Kasumi-1 (cell line): ENCODE measurements around the gene FURIN.
A peak's percentile ranks its signal among the peaks of the same experiment; 100 is the strongest.
"Not testable (repeated sequence)": the region's sequence is repeated elsewhere in the genome, so short reads cannot be mapped to it uniquely, and the experiment has no call there.

Experiments
- DNase-seq, 2 experiments: peaks; one replicate each; lab custom pipeline; 2025; lab: John Stamatoyannopoulos, UW

The FURIN gene

DNA sequence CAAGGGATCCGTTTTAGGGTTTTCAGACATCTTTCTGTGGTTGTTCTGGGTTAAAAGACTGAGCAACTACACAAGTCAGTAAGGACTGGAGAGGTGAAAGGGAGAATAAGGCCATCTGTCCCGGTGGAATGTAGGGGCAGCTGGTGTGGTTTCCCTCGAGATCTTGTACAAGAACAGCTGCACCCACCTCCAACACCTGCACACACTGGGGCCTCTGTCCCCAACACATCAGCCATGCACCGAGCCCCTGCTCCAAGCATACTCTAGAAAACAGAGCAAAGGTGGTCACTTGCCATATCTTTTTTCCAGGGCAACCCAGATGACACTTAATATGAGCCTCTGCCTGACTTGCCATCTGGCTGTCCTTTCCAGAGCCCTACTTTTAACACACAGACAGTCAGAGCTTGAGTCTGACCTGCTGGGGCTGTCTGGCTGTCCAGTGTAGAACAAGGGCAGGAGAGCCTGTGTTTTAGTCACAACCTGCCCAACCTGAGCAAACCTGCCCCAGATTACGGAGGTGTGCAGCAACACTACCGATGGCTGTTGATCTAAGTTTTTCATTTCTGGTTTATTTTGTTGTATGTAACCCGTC is 46.9 kb downstream of the FURIN start:
- peak in 1 of 2 experiments; percentile 45 for DNase-seq

DNA sequence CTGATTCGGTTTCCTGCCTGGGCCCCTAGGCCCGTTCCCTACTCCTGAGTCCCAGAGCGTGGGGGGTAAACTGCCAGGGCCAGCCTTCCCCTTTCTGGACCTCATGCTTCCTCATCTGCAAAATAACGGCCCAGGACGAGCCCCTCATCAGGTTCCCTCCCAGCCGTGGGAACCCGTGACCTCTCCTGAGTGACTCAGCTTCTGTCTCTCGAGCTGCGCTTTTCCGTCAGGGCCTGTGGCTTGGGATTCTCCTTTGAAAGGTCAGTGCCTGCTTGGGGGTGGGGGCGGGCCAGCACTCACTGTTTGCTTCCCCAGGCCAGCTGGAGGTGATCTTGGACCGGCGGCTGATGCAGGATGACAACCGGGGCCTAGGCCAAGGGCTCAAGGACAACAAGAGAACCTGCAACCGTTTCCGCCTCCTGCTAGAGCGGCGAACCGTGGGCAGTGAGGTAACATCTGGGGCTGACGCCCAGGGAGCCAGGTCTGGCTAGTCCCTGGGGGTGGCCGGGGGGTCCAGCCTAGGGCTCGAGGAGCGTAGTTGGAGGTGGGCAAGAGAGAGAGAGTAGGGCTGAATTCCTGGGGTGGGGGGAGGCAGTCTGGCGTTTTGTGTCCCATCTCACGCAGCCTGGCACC is 47.5 kb downstream of the FURIN start:
- peak; percentile 92 to 94 for DNase-seq

DNA sequence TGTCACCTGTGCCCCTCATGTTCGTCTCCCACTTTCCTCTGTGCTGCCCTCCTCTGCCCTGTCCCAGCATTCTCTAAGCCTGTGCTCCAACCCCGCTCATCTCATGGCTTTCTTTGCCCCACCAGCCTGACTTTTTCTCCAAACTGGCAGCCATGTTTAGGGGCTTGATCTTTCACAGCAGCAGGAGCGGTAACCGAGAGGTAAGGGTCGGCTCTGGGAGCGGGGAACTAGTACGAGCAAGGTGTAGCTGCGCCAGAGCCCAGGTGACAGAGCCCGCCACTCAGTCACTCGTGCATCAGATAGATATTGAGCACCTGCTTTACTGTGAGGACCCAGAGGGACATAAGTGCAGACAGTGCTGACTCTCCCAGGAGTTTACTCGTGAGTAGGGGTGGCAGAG is 48.1 kb downstream of the FURIN start:
- no peak for DNase-seq

DNA sequence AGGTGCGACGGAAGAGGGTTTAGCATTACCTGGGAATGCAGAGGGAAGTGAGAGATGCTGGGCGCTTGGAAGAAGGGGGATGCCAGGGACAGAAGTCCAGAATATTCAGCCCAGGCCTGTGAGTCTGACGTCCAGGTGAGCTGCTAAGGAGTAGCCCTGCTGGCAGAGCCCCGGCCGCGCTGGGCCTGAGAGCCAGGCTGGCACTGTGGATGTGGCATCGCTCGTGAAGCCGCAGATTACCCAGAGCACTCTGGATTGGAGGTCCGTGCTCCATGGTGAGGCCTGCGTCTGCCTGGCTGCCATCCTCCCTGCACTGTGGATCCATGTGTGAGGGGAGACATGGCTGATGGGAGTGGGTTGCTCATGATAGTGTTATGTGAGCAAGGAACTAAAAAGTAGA is 49.2 kb downstream of the FURIN start:
- no peak for DNase-seq

DNA sequence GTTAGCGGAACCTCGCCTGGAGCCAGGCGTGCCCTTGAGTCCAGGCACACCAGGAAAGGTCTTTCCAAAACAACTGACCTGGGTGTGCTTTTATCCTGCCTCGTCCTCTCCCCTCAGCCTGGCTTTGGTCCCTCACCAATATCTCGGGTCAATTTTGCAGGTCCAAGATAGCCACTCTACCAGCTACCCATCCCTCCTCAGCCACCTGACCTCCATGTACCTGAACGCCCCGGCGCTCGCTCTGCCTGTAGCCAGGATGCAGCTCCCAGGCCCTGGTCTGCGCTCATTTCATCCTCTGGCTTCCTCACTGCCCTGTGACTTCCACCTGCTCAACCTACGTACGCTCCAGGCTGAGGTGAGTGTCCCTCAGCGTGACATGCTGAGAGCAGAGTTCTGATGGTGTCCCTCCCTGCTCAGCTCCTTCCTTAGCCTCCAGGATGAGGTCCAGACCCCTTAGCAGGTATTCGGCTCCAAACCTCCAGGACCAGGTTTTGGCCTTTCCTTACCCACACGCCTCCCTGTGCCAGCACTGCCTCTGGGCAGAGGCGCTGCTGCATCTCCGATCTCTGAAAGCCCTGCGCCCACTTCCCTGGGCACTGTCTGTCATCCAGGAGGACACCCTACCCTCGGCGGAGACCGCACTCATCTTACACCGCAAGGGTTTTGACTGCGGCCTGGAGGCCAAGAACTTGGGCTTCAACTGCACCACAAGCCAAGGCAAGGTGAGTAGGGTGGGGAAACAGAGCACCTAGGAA is 49.8 kb downstream of the FURIN start:
- DNase-seq = no peak

DNA sequence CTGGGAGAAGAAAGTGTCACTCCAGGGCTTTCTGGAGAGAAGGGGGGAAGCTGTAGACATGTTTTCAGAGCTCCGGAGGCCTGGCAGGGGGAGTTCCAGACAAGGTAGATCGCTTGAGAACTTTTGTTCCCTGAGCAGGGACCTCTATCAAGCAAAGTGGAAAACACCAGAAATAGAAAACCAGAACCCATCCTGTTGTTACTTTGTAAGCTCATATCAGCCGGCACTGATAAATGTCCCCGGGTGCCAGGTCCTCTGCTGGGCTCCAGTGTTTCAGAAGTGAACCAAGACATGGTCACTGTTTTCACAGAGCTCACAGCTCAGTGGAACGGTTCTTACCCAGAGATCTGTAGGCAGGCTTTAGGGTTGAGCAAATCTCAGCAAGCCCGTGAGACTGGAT is 50.4 kb downstream of the FURIN start:
- no peak for DNase-seq

DNA sequence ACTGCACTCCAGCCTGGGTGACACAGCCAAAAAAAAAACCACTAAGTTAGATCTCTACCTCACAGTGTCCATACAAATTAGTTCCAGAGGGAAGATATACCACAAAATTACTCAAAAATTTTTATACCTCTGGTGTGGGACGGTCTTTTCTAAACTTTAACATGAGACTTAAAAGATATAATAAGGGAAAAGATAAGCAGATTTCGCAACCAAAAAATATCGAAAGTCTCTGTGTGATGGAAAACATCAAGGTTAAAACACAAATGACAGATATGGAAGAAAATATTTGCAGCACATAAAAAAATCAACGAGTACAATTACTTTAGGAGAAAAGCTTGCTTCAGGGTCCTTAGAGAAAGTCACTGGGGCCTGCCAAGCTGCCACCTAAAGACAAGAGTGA is 53.5 kb downstream of the FURIN start:
- no peak for DNase-seq

DNA sequence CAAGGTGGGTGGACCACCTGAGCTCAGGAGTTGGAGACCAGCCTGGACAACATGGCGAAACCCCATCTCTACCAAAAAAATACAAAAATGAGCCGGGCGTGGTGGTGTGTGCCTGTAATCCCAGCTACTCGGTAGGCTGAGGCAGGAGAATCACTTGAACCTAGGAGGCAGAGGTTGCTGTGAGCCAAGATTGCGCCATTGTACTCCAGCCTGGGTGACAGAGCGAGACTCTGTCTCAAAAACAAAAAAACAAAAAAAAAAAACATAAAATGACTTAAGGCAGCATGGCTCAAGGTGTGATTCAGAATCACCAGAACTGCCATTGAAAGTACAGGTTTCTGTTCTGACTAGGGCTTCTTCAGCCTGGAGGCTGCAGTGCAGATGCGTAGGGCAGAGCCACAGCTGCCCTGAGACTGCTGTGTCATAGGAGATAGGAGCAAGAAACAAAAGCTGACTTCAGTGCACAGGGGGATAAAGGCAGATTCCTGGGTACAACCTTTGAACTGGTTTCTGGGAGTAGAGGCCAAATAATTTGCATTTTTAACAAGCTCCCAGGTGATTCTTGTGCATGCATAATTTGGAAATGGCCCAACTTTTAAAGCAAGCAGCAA is 54.4 kb downstream of the FURIN start:
- not testable (repeated sequence) for DNase-seq

DNA sequence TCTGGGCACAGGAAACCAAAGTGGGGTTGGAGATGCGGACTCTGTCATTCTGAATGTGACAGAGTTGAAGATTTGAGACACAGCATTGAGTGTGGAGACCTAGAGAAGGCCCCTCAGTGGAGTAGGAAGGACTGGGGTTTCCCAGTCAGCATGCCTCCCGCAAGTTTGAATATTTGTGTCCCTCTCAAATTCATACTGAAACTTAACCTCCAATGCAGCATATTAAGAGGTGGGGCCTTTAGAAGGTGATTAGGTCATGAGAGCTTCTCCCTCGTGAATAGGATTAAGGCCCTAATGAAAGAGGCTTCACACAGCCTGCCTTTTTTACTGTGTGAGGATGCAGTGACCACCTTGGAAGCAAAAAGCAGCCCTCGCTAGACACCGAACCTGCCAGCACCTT is 56.0 kb downstream of the FURIN start:
- no peak for DNase-seq

DNA sequence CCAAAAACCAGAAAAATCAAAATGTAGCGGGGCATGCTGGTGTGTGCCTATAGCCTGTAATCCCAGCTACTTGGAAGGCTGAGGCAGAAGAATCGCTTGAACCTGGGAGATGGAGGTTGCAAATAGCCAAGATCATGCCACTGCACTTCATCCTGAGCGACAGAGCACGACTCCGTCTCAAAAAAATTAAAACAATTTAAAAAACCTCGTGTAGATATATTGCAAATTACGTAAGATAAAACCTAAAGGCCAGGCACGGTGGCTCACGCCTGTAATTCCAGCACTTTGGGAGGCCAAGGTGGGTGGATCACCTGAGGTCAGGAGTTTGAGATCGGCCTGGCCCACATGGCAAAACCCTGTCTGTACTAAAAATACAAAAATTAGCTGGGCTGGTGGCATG is 58.4 kb downstream of the FURIN start:
- DNase-seq = not testable (repeated sequence)

DNA sequence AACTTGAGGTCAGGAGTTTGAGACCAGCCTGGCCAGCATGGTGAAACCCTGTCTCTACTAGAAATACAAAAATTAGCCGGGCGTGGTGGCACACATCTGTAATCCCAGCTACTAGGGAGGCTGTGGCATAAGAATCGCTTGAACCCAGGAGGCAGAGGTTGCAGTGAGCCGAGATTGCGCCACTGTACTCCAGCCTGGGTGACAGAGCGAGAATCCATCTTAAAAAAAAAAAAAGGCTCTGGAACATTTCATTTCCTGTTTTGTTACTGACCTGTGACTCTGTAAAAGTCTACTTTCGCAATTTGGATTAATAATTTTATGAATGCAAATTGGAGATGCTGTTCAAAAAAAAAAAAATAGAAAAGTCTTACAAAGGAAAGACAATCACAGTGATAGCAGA is 59.7 kb downstream of the FURIN start:
- DNase-seq = not testable (repeated sequence)

DNA sequence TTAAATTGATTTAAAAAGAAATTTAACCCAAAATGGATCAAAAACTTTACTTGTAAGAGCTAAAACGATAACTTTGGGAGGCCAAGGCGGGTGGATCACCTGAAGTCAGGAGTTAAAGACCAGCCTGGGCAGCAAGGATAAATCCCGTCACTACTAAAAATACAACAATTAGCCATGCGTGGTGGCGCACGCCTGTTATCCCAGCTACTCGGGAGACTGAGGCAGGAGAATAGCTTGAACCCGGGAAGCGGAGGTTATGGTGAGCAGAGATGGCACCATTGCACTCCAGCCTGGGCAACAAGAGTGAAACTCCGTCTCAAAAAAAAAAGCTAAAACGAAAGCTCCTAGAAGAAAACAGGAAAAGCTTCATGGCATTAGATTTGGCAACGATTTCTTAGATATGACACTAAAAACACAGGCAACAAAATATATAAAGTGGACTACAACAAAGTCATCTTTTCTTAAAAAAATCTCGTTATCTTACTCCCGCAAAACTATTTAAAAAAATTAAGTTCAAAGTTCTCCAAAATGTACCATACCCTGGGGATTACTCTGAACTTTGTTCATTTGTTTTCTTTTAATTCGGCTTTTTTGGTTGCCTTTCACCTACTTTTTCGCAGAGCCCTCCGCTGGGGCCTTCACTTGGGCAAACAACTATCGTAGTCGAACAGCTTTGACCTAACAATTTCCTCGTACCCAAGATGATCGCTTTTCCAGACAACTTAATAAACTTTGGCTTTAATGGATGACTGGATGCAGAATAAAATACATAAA is 61.0 kb downstream of the FURIN start:
- no peak for DNase-seq

DNA sequence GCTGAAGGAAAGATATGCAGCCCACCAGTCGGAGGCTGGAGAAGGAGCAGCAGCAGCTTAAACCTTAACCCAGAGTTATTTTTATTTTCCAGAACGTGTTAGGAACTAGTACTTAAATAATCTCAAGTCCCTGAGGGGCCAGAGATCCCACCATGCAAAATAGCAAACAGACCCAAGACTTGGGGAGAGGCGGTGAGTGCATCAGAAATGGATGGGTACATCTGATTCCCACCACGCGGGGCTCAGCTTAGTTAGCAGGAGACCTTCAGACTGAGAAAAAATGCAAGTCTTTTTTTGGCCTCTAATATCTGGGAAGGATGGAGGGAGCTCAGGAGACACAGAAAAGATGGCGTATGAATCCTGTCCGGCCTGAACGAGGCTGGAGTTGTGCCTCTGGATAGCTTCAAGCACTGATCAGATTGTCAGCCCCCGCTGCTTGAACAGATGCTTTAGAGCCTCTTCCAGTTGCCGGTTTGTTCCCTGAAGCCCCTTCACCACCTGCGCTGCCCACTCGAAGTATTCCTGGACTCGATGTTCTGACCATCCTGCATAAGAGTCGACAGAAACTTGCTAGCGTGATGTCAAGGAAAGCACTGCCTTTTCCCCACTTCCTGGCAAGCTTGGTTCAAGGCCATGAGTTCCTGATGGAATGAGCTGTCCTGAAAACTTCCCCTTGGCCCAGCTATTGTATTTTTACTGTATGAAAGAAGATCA is 62.6 kb downstream of the FURIN start:
- DNase-seq = no peak

DNA sequence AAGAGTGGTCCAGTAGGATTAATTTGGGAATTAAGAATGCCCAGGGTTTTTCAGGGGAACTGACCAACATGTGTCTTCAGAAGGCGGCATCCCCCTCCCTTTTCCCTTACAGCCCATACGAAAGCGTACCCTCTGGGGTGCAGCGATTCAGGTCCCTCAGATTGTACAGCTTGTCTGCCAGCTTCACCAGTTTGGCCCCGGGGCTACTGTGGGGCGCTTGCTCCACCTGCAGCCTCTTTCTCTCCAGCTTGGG is 63.1 kb downstream of the FURIN start:
- DNase-seq = no peak

DNA sequence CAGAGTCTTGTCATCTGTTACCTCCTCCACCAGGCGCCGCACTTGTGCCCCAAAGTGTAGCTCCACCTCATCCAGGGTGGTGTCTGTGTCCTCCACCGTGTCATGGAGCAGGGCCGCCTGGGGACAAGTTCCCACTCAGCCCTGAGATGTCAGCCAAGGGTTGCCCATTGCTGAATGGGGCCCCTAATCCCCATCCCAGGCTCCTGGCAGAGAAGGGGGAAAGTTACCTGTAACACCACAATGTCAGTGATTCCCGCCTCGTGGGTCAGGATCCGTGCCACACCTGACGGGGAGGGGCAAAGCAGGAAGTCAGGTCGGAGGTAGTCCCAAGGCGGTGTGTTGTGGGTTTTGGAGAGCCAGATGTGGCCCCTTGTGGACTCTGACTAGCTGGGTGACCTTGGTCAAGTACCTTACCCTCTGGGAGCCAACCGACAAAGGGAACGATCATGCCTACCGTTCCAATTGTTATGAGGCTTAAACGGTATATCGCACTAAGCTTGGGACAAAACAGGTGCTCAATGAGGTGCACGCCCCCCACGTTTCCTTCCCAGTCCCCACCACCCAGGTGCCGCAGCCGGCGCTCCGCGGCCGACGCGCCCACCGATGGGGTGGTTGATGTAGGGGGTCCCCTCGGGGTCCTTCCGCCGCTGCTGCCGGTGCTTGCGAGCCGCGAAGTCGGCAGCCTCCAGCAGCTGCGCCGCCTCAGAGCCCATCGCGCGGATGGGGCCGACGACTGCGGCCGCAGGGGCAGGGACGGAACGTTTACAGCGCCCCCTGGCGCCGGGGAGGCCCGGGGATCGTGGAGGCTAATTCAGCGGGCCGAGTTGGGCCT is 63.7 kb downstream of the FURIN start, which contains the start of gene HDDC3:
Gene HDDC3 (minus strand): TSS at position 722 of the 832 bp plus-strand sequence. CDS start 9 bp downstream, at position 713.
- DNase-seq = peak; percentile 88 to 91

DNA sequence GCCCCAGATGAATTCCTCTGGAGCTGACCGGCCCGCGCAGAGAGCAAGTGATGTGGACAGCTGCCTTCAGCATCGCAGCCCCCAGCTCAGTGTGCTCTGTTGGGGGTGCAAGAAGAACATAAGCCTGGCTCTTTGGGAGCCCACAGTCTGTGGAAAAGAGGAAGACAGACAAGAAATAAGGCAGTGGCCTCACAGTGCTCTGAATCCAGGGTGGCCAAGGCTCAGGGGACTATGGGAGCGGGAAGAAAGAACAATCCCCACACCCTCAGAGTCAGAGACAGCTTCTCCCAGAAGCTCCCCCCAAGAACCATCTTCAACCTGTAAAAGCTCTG is 64.2 kb downstream of the FURIN start:
- DNase-seq = peak in 1 of 2 experiments; percentile 61
